HPDE6-E6E7 (cell line): ENCODE measurements around the gene CDC42EP1.
A peak's percentile ranks its signal among the peaks of the same experiment; 100 is the strongest.
"Not testable (repeated sequence)": the region's sequence is repeated elsewhere in the genome, so short reads cannot be mapped to it uniquely, and the experiment has no call there.

Experiments
- DNase-seq: peaks from one replicate; pipeline ENCODE4 v3.0.0; 2011; ENCODE audit warnings: missing footprints; ENCODE audit errors: extremely low spot score

Gene CDC42EP1

GRCh38 chr22:37581504-37581903 is 21.2 kb downstream of the CDC42EP1 start:
- no peak for DNase-seq

- DNase-seq: no peak
These were observed 22.2 kb downstream of the CDC42EP1 start for GRCh38 chr22:37582526-37582925.

GRCh38 chr22:37588546-37589215 is 28.4 kb downstream of the CDC42EP1 start:
- no peak for DNase-seq

- DNase-seq: no peak
These were observed 29.4 kb downstream of the CDC42EP1 start for GRCh38 chr22:37589636-37590035.

GRCh38 chr22:37591081-37591480 is 30.8 kb downstream of the CDC42EP1 start:
- DNase-seq: not testable (repeated sequence)

- no peak for DNase-seq
These were observed 31.6 kb downstream of the CDC42EP1 start for GRCh38 chr22:37591823-37592404.

- DNase-seq: no peak
These were observed 34.0 kb downstream of the CDC42EP1 start for GRCh38 chr22:37594237-37594636.

GRCh38 chr22:37599153-37599552 is 38.9 kb downstream of the CDC42EP1 start:
- no peak for DNase-seq

GRCh38 chr22:37601203-37601539 is 40.9 kb downstream of the CDC42EP1 start:
- no peak for DNase-seq

- DNase-seq: no peak
These were observed 41.5 kb downstream of the CDC42EP1 start for GRCh38 chr22:37601540-37602442.

- not testable (repeated sequence) for DNase-seq
These were observed 42.4 kb downstream of the CDC42EP1 start for GRCh38 chr22:37602546-37603277.

GRCh38 chr22:37604074-37604473 is 43.8 kb downstream of the CDC42EP1 start:
- DNase-seq: no peak

- no peak for DNase-seq
These were observed 44.6 kb downstream of the CDC42EP1 start for GRCh38 chr22:37604875-37605274.

- peak; percentile 90 for DNase-seq
These were observed 47.0 kb downstream of the CDC42EP1 start for GRCh38 chr22:37607010-37607934.

- no peak for DNase-seq
These were observed 47.7 kb downstream of the CDC42EP1 start for GRCh38 chr22:37607935-37608476.

GRCh38 chr22:37608477-37609239 is 48.4 kb downstream of the CDC42EP1 start, which contains the start of gene GGA1:
Gene GGA1, plus strand, starts transcription at chr22:37608834. Its CDS starts 27 bp downstream, at chr22:37608861.
- DNase-seq: peak; percentile 83

GRCh38 chr22:37609240-37610152 is 49.2 kb downstream of the CDC42EP1 start:
- no peak for DNase-seq

GRCh38 chr22:37610153-37610475 is 49.8 kb downstream of the CDC42EP1 start:
- DNase-seq: not testable (repeated sequence)
